A172 (cell line): ENCODE results near the gene TWIST2. TPM values are rescaled to one million over a fixed set of nuclear protein-coding genes. Genes with fewer than 3 reads are reported as not detected.

Source experiments
- DNase-seq: peaks from one replicate; pipeline ENCODE4 v3.0.0-alpha.2; 2015; ENCODE audit warnings: low spot score
- total RNA-seq: library from RNA; depleted of rRNA; stranded (reverse); fragments of >200 nt; shearing (Covaris generic); gene quantifications from 2 replicates; pipeline ENCODE4 v1.2.3, GENCODE V29; 2014

Gene TWIST2
- total RNA-seq, 1 experiment from 2014 or later = 38.8 TPM

DNA sequence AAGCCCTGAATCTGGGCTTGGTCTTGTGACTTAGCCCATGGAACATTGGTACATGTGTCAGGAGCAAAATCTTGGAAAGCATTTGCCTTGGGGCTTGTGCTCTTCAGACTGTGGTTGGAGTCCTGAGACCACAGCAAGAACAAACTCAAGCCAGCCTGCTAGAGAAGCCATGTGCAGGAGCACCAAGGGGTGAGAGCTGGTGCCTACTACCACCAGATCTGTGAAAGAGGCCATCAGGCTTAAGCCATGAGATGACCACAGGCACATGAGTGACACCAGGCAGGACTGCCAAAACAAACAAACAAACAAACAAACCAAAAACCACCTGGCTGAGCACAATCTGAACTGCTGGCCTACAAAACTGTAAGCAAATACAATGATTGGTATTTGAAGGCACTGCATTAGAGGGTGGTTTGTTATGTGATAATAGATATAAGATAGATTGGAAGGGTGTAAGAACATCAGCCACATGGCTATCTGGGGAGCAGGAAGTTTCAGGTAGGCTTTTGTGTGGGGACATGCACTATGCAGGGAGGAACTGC is 9.0 kb upstream of the TWIST2 start:
- DNase-seq = no peak

- no peak for DNase-seq
Observed at GRCh38 chr2:238839428-238839827, 8.5 kb upstream of the TWIST2 start.

DNA sequence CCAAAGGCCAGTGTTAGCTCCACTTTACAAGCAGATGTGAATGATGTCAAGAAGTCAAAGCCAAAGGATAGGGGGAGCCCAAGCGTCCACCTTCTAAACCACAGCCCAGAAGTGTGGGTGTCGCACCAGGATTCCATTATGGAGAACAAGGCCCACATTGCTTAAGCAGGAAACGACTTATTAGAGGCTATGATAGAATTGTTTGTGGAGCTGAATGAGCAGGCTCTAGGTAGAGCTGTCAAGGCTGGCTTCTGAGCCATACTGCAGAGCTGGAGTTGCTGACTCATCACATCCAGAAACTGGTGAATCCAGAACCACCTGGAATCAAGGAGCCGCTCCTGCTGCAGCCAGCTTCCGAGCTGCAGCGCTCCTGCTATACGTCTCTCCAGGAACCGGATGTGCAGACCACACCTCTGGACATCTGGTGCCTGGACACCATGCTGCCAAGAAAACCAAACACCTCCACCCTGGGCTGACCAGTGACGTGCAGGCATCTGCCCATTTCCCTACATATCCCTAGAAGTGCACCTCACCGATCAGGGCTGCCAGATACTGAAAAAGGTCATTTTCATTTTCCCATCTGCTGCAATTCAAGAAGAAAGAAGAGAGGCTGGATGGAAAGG is 6.2 kb upstream of the TWIST2 start:
- DNase-seq = peak; percentile 12

DNA sequence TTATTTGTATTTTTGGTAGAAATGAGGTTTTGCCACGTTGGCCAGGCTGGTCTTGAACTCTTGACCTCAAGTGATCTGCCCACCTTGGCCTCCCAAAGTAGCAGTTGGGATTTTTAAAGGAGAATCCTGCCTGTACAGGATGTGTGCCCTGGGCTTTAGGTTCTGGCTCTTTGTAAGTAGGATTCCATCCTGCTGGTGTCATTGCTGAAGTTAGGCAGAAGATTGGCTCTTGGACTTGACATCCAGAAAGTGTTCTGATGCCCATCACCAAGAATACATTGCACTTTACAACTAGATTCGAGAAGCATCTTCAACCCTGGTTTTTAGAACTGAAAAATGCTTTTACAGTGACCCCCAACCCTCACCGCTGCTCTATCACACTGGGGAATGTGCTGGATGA is 4.4 kb upstream of the TWIST2 start:
- no peak for DNase-seq

- DNase-seq = no peak
Observed at GRCh38 chr2:238845583-238846377, 2.1 kb upstream of the TWIST2 start.

GRCh38 chr2:238846378-238846627 is 1.6 kb upstream of the TWIST2 start:
- DNase-seq = no peak

DNA sequence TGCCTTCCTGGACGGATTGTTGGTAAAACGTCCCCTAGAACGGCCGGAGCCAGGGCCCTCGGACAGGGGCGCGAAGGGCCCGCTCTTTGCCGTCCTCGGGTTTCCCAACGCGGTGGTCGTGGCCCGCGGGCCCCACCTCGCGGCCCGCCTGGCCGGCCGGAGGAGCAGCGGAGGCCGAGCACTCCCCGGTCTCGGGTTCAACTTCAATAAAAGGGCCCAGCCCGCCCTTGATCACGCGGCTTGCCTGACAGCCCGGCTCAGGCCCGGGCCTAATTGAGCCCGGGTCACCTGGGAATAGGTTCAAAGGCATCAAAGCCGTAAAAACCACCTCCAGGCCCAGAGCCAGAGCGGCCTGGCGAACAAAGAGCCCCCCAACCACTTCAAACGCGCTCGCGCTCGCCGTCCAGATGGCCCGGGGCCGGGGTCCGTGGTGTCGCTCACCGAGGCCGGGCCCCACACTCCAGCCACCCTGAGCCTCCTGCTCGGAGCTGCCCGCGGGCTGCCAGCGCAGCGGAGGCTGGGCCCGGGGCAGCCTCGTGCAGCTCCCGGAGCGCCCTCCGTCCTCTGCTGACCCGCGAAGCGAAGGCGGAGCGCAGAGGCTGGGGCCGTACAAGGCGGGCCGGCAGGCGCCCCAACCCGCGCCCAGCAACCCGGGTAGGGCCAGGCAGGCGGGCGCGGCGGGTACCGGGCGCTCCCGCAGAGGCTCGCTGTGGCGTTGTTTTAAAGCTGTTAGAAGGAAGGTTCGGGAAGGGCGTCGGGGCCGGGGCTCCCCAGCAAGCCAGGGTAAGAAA is 1.1 kb upstream of the TWIST2 start:
- no peak for DNase-seq

- DNase-seq = no peak
Observed at GRCh38 chr2:238847419-238847801, 475 bp upstream of the TWIST2 start.

DNA sequence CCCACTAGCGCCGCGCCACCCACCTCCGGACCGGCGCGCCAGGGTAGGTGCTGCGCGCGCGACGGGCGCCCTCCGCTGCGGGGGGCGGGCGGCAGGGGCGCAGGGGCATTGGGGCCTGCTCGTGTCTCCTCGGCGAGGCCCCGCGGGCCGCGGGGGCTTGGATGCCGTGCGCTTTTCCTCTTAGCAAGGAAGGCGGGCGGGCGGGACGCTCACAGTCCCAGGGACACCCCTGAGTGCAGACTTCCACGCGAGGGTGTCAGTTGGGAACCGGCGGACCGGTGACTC is 748 bp downstream of the TWIST2 start:
- no peak for DNase-seq

DNA sequence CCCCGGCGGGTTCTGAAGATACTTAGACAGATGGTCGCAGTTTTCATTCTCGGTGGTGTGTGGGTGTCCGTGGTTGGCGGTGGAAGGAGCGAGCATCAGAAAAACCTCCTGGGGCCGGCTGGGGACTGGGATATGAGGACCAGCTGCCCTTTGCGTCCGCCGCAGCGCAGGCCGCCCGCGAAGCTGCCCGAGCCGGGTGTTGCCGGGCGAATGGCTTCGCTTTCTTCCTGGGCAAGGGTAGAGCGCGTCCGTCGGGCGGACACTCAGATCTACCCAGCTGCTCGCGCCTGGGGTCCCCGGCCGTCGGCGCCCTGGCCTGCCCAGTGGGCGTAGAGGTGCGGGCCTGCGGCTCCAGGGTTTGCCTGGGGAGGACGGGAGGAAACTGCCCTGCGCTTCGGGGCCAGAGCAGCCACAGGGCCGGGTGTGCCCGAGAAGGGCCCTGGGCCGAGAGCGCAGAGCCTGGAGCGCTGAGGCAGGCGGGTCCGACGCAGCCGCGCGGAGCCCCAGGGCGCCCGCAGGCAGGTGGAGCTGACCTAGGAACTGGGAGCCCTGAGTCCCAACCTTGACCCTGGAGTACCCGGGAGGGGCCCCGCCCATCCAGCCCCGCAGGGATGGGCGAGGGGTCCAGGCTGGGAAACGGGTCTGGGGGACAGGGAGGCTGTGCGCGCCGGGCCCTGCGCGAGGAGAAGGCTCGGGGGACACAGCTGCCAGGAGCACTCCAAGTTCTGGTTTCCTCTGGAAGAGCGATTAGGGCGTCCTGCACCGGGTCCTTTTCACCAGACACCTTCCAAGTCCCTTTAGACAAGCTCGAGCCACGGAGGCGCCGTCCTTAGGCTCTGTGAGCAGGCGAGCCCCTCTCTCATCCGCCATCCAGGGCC is 1.3 kb downstream of the TWIST2 start:
- no peak for DNase-seq

DNA sequence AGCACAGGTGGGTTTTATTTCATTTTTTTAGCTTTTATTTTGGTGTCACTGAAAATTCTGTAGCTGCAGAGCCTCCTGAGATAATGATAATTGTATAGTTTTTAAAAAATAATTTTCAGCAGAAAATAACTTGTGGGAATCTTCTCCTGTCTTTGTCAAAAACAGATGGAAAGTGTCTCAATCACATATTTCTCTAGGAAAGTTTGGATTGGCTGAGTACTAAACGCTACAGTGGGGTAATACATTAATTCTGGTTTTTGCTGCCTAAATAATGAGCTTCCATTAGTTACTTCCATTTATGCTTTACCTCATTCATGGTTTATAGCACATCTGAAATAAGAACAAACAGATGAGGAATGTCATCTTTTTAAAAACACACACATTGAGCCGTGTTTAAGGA is 2.2 kb downstream of the TWIST2 start:
- DNase-seq = no peak

DNA sequence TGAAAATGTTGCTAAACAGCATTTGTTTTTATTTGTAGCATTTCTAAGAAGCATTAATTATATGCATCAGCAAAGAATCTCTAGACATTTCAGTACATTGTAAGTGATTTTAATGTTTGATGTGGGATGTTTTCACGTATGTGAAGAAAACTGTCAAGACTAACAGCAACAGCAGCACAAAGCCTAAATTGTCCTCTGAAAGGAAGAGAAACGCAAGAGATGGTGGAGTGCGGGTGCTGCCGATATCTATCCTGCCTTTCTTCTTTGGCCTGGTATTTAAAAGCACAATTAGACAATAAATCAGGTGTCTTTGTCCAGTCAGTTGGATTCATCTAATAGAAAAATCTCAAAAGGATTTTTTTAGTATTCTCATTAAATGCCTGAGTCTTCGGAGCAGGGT is 3.1 kb downstream of the TWIST2 start:
- no peak for DNase-seq

GRCh38 chr2:238851761-238852160 is 3.9 kb downstream of the TWIST2 start:
- no peak for DNase-seq

DNA sequence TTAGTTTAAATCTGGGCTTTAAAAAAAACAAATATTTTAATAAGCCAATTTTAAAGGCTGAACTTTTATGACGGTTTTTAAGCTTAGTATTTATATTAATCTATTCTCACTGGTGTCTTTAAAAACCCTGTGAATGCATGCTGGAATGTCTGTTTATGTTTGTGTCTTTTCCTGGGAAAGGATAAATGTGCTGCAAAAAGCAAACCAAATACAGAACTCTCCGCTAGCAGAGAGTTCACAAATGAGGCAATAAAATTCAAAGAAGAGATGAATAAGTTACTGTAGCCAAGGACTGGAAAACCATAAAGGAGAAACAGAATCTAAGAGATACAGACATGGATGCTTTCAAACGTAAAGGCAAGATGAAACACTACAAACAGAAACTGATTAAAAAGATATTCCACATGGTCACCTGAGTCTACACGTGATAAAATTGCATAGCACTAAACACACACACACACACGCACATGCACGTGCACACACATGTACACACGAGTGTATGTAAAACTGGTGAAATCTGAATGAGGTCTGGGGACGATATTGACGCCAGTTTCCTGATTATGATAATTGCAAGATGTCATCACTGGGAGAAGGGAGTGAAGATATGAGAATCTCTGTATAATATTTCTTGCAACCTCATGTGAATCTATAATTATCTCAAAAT is 4.5 kb downstream of the TWIST2 start:
- no peak for DNase-seq

GRCh38 chr2:238853218-238853617 is 5.3 kb downstream of the TWIST2 start:
- DNase-seq = no peak

DNA sequence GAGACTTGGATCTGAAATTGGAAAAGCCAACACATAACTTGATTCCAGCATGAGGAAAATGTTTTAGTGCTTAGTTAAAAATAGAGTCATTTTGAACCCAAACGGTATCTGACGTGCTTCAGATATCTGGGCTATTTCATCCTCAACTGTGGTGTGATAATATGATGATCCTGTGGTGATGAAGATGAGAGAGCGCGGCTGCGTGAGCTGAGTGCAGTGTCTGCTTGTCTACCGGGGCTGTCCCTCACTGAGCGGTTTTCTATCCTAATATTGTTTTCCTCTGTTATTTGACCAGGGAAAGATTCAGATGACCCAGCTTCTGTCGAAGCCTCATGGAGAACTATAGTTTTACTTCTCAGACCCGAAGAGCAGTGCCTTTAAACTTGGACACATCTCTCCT is 5.8 kb downstream of the TWIST2 start:
- DNase-seq = no peak

GRCh38 chr2:238854246-238854645 is 6.4 kb downstream of the TWIST2 start:
- no peak for DNase-seq

DNA sequence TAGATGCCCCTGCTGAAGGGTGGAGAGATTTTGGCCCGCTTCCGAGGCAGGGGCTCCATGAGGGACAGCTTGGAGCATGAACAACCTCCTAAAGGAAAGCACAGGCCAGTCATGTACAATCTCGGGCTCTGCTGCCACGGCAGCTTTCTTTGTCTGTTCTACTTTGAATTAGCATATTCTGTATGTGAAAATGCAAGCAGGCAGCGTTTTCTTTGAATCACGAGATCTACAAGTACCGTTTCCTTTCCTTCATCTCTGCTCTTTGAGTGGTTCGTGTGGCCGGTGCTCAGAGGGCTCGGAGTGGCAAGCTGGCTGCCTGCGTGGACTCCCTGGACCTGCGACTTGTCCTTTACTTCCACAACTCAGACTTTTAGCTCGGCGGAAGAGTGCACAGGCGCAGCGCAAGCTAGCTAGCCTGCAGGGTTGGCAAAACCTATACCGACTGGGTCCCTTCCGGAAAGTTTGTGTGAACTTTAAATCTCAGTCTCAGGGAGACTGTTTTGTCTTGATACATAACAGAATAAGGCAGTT is 6.9 kb downstream of the TWIST2 start:
- DNase-seq = no peak

DNA sequence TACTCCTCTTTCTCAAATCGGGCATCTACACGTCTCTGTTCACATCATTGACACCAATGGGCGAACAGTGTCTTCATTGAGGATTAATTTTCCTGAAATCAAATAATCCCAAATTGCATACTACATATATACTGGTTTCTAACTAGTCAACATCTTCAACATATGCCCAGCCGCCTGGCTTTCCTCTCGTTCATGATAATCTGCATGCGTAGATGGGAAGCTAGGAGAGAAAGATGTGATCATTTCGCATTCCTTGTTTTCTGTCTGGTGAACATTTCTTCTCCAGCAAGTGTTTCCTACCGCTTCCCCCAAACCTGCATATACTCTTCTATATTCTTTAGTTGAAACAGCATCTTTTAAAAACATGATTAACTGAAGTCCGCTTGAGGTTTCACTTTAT is 7.4 kb downstream of the TWIST2 start:
- DNase-seq = no peak

- DNase-seq = no peak
Observed at GRCh38 chr2:238855891-238856580, 8.2 kb downstream of the TWIST2 start.
